Activated CD8-positive, alpha-beta memory T cell treated with anti-CD3 and anti-CD28 coated beads, Interleukin-2, amount 50 U/mL, for 1 hour (primary cell): ENCODE measurements around the gene NSF.

ENCODE experiments used
- DNase-seq: peaks from one replicate; pipeline ENCODE4 v3.0.0-alpha.2; 2020; ENCODE audit errors: extremely low read depth

Gene NSF

DNA sequence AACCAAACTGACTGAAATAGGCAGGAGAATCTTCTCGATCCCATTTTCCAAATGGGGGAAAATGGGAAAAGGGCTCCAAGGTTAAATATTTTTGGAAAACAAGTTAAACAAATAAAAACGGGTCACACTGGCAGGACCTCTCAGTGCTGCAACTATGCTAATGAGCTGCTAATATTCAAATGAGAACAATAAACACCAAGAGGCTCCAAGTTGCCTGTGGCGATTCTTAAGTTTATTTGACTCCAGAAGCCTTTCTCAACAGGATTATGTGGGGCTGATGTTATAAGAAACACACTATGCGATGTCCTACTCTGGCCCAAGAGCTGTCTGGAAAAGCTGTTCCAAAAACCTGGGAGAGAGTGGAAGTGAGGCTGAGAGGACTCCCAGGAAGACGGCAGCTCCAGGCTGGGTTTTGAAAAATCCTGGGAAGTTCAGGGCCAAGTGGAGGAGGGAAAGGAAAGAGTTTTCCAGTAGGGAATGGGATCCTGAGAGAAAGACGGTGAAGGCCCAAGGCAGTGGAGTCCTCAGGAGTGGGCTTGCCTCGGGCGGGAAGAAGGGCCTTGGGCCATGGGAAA, 206.6 kb downstream of the NSF start:
- DNase-seq = no peak

GRCh38 chr17:46800573-46800972, 210.1 kb downstream of the NSF start:
- no peak for DNase-seq

DNA sequence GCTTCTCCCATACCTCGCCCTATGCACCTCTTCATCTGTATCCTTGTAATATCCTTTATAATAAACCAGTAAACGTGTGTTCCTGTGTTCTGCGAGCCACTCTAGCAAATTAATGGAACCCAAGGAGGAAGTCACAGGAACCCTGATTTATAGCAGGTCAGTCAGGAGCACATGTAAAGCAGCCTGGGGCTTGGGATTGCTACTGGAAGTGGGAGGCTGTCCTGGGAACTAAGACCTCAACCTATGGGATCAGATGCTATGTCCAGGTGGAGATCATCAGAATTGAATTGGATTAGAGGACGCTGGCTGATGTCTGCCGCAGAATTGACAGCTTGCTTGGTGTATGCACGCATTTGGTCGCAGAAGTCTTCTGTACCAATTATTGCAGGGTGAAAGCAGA, 212.3 kb downstream of the NSF start:
- no peak for DNase-seq

GRCh38 chr17:46803544-46803943, 213.1 kb downstream of the NSF start:
- no peak for DNase-seq

DNA sequence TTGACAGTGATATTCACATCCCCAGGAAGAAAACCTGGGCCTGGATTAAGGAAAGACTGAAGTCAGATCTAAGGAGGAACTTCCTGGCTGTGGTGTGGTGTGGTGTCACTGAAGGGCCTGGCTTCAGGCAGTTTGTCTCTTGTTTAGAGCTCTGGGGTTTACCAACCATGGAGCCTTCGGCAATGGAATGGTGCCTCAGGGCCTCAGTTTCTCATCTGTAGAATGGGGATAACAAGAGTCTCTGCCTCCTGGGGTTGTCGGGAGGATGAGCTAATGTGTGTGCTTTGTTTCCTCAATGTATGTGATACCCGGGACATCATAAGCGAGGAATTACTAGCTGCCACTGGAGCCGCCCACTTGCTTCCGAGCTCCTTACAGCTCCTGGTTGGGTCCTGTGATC, 215.3 kb downstream of the NSF start:
- DNase-seq = no peak
